SU-DHL-6 (cell line): ENCODE measurements around the gene TMEM232.

Experiments used
- H2AFZ ChIP-seq: fragments of 200-600 bp; sonication (generic); 2 replicates; pipeline ENCODE4 v1.6.1; 2014; ENCODE audit warnings: low read depth, mild to moderate bottlenecking, moderate library complexity, mixed read lengths, antibody characterized with exemption, low read length; ENCODE audit not compliant: severe bottlenecking
- H3F3A ChIP-seq: fragments of 200-600 bp; shearing (Covaris generic); 2 replicates; pipeline ENCODE4 v1.6.0; 2016; ENCODE audit warnings: antibody characterized with exemption, mild to moderate bottlenecking; ENCODE audit not compliant: insufficient read depth
- H3K27ac ChIP-seq: fragments of 200-600 bp; sonication (generic); 2 replicates; pipeline ENCODE4 v1.5.1; 2016; ENCODE audit warnings: low read depth, mild to moderate bottlenecking, low read length, moderate library complexity, mixed read lengths
- H3K27me3 ChIP-seq: fragments of 200-600 bp; sonication (generic), shearing (Covaris generic); 2 replicates; pipeline ENCODE4 v1.6.0; 2014; ENCODE audit warnings: mild to moderate bottlenecking, low read length
- H3K36me3 ChIP-seq: fragments of 200-600 bp; sonication (generic); 2 replicates; pipeline ENCODE4 v1.6.1; 2014; ENCODE audit warnings: mild to moderate bottlenecking, low read length, mixed read lengths
- H3K4me2 ChIP-seq: fragments of 300-600, 200-600 bp; shearing (Covaris generic), sonication (generic); 2 replicates; pipeline ENCODE4 v1.6.0; 2014; ENCODE audit warnings: low read length, low read depth, mild to moderate bottlenecking; ENCODE audit not compliant: poor library complexity, severe bottlenecking
- H3K4me3 ChIP-seq: fragments of 200-600 bp; sonication (generic); 2 replicates; pipeline ENCODE4 v1.5.1; 2014; ENCODE audit warnings: antibody characterized with exemption, low read length, mild to moderate bottlenecking, mixed read lengths; ENCODE audit not compliant: insufficient read depth, poor library complexity, severe bottlenecking
- H3K79me2 ChIP-seq: fragments of 200-600 bp; sonication (generic); 2 replicates; pipeline ENCODE4 v1.6.1; 2014; ENCODE audit warnings: mild to moderate bottlenecking, low read length, moderate library complexity; ENCODE audit not compliant: insufficient read depth
- H3K9ac ChIP-seq: fragments of 200-600 bp; sonication (generic); 2 replicates; pipeline ENCODE4 v1.7.0; 2014; ENCODE audit warnings: mild to moderate bottlenecking, low read length
- H3K9me2 ChIP-seq: fragments of 200-600 bp; sonication (generic); replicated peaks from 2 replicates; pipeline ENCODE4 v1.6.1; 2014; ENCODE audit warnings: low read length; ENCODE audit not compliant: insufficient read depth
- H3K9me3 ChIP-seq: fragments of 200-600 bp; sonication (generic); 2 replicates; pipeline ENCODE4 v1.6.1; 2014; ENCODE audit warnings: low read length, mixed read lengths; ENCODE audit not compliant: insufficient read depth
- H4K20me1 ChIP-seq: fragments of 200-600 bp; sonication (generic); 2 replicates; pipeline ENCODE4 v1.6.1; 2014; ENCODE audit warnings: low read depth, mild to moderate bottlenecking, antibody characterized with exemption, low read length, moderate library complexity, mixed read lengths
- CTCF ChIP-seq: fragments of 200-600 bp; sonication (generic); IDR thresholded peaks from one replicate; pipeline ENCODE4 v1.5.1; 2017; ENCODE audit warnings: antibody characterized with exemption, mild to moderate bottlenecking, low read length, moderate library complexity; ENCODE audit not compliant: insufficient read depth, poor library complexity, severe bottlenecking
- EZH2phosphoT487 ChIP-seq: fragments of 200-600 bp; sonication (generic), shearing (Covaris generic); conservative IDR thresholded peaks from 2 replicates; pipeline ENCODE4 v1.6.1; 2018; ENCODE audit warnings: mild to moderate bottlenecking, antibody characterized with exemption, low read length, moderate library complexity, mixed read lengths

Gene TMEM232

GRCh38 chr5:110512266-110512665 is 214.2 kb downstream of the TMEM232 start:
- Histone ChIP-seq H3K27ac (no peak overlapping the region), H2AFZ (no peak overlapping the region), H3K79me2 (no peaks in the 10 kb centered on the region), H3K9ac (no peak overlapping the region), H3K9me2 (no peaks in the 10 kb centered on the region), H3K36me3 (no peaks in the 10 kb centered on the region), H4K20me1 (no peaks in the 10 kb centered on the region), H3F3A (no peaks in the 10 kb centered on the region), H3K4me3 (no peak overlapping the region), H3K9me3 (no peaks in the 10 kb centered on the region), H3K27me3 (no peaks in the 10 kb centered on the region), H3K4me2 (no peak overlapping the region)
- TF ChIP-seq EZH2phosphoT487 (no peak), CTCF (no peak)

DNA sequence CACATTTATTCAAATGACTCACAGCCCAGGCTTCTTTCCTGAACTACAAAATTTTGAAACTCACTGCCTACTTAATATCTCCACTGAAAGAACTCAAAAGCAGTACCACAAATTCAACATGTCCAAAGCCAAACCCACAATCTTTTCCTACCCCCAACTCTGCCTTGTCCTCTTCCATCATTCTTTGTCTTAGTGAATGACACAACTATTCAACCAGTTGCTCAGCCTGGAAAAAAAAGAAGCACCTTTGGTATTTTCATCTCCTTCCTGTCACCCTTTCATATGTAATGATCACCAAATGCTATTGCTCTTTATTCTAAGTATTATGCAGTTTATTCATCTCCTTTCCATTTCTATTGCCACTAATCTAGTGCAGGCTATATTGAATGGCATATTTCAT is 216.3 kb downstream of the TMEM232 start:
- H3K36me3 ChIP-seq = no peaks in the 10 kb centered on the region
- no peak overlapping the region for H3K9ac ChIP-seq
- no peaks in the 10 kb centered on the region for H3K79me2 ChIP-seq
- no peak overlapping the region for H2AFZ ChIP-seq
- no peaks in the 10 kb centered on the region for H3K27me3 ChIP-seq
- H4K20me1 ChIP-seq = no peaks in the 10 kb centered on the region
- no peaks in the 10 kb centered on the region for H3F3A ChIP-seq
- no peak overlapping the region for H3K27ac ChIP-seq
- no peak overlapping the region for H3K4me2 ChIP-seq
- H3K9me2 ChIP-seq = no peaks in the 10 kb centered on the region
- H3K9me3 ChIP-seq = no peaks in the 10 kb centered on the region
- no peak for TF ChIP-seq EZH2phosphoT487
- TF ChIP-seq CTCF = no peak
- H3K4me3 ChIP-seq = no peak overlapping the region

GRCh38 chr5:110507972-110508371 is 218.5 kb downstream of the TMEM232 start:
- Histone ChIP-seq H3K4me3 (no peak overlapping the region), H3K9me2 (no peaks in the 10 kb centered on the region), H3K9ac (no peak overlapping the region), H3K36me3 (no peaks in the 10 kb centered on the region), H3K27ac (no peak overlapping the region), H2AFZ (no peak overlapping the region), H3F3A (no peaks in the 10 kb centered on the region), H3K79me2 (no peaks in the 10 kb centered on the region), H3K4me2 (no peak overlapping the region), H4K20me1 (no peaks in the 10 kb centered on the region), H3K9me3 (no peaks in the 10 kb centered on the region), H3K27me3 (no peaks in the 10 kb centered on the region)
- no peak for TF ChIP-seq CTCF
- no peak for TF ChIP-seq EZH2phosphoT487

DNA sequence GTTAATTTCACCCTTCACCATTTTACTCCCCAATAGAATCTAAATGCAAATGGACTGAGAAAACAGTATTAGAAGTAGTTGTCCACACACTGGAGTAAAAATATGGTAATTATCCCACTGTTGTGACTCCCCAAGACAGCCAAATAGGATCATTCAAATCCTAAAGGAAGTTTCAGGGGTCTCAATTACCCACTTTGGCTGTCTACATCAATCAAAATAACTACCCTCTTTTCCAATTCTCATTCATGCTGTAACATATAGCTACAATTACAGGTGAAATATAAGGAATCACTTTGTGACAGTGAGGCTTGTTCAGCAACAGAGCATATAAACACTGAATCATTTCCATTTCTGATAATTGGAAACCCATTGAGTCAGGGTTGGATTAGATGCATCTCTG is 220.1 kb downstream of the TMEM232 start:
- TF ChIP-seq CTCF (no peak), EZH2phosphoT487 (no peak)
- Histone ChIP-seq H3K9ac (no peak overlapping the region), H3K4me3 (no peak overlapping the region), H3K27me3 (no peaks in the 10 kb centered on the region), H2AFZ (no peak overlapping the region), H3K27ac (no peak overlapping the region), H3K4me2 (no peak overlapping the region), H3F3A (no peaks in the 10 kb centered on the region), H3K79me2 (no peaks in the 10 kb centered on the region), H3K9me2 (no peaks in the 10 kb centered on the region), H3K36me3 (no peaks in the 10 kb centered on the region), H4K20me1 (no peaks in the 10 kb centered on the region), H3K9me3 (no peaks in the 10 kb centered on the region)
